NCI-H526 (cell line): ENCODE results near the gene HIF1A.
A peak's percentile ranks its signal among the peaks of the same experiment; 100 is the strongest.
"Not testable (repeated sequence)": the region's sequence is repeated elsewhere in the genome, so short reads cannot be mapped to it uniquely, and the experiment has no call there.

Source experiments
- DNase-seq, 2 experiments: peaks; one replicate each; lab custom pipeline; 2025; lab: John Stamatoyannopoulos, UW

Gene HIF1A

GRCh38 chr14:61673305-61673704, 22.0 kb upstream of the HIF1A start:
- DNase-seq = no peak

DNA sequence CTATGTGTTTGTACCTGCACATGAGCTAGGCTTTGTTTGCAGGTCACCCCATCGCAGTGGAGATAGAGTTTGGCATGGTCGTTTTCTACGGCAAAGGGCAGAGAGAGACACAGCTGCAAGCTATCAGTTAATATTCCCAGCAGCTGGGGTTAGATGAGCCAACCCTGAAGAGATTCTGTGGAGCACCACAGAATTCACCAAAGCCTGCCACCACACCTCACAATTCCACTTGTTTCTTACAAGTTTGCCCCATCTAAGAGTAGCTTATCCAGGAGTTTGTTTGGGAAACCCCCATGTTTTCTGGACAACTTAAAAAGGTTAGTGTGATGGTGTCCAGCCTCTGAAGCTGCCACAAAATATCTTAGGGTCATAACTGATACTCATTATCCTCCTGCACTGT, 20.0 kb upstream of the HIF1A start:
- DNase-seq = no peak

DNA sequence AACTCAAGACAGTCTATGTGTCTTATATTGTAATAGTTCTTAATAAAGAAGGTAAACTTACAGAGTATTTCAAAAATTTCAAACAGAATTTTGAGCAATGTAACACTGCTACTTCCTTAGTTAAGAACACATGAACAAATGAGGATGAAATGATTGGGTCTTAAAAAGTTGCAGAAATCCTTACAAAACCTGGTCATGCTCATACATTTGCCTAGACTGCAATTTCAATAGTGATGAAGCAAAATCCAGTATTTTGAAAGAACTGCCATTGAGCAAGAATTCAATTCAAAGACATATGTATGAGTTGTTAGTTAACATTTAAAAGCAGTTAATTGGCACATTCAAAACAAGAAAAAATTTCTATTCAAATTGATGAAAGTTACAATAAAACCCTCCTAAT, 17.8 kb upstream of the HIF1A start:
- no peak for DNase-seq

GRCh38 chr14:61678975-61679374, 16.3 kb upstream of the HIF1A start:
- no peak for DNase-seq

DNA sequence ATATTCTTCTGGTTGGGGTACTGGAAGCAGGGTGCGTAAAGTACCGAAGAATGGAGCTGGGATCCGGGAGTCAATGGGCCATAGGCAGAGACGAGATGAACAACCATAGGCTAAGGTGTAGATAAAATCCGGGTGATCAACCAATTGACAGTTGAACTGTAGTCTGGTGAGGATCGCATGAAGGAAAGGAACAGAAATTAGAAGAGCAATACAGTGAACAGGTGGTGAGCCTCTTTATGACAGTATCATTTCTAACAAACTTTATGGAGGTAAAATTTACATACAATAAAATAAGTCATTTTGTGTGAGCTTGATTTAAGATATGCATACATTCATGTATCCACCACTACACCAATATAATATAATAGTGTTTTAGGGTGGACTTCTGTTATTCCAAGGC, 13.9 kb upstream of the HIF1A start:
- DNase-seq = no peak

GRCh38 chr14:61683108-61683507, 12.2 kb upstream of the HIF1A start:
- DNase-seq = no peak

DNA sequence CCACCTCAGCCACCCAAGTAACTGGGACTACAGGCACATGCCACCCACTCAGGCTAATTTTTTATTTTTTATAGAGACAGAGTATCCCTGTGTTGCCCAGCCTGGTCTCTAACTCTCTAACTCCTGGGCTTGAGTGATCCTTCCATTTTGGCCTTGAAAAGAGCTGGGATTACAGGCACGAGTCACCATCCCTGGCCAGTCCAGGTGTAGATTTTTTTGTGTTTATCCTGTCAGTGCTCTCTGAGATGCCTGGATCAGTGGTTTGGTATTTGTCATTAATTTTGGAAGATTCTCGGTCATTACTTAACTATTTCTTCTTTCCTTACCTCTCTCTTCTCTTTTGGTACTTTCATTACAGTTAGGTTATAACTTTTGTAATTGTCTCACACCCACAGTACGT, 5.3 kb upstream of the HIF1A start:
- no peak for DNase-seq

- DNase-seq = no peak
Observed at GRCh38 chr14:61690982-61691381, 4.3 kb upstream of the HIF1A start.

- DNase-seq = no peak
Observed at GRCh38 chr14:61691495-61691894, 3.8 kb upstream of the HIF1A start.

- no peak for DNase-seq
Observed at GRCh38 chr14:61694039-61694438, 1.3 kb upstream of the HIF1A start.

- DNase-seq = peak; percentile 15 to 80
Observed at GRCh38 chr14:61695695-61696527, 598 bp downstream of the HIF1A start.

DNA sequence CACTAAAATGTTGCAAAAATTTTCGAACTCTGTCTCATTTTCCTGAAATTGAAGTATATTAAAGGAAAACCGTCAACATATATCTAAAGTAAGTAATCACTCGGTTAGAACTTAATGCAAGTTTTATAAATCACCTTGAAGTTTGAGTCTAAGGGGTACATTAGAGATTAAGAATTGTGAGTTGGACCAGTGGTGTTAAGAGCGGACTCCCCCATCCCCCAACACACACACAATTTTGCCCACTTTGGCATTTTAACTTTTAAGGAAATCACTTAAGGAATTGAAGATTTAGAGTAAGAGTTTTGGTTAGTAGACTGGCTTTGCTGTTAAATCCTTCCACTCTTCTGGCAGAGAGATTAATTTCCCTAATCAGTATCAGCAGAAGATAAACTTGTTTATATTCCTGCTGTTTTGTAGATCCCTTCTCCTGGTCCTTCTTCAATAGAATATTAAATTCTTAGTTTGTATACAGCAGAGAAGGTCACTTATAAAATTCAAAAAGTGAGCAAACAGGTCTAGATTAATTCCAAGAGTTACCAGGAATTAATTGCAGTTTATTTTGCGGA, 1.5 kb downstream of the HIF1A start:
- DNase-seq = no peak

DNA sequence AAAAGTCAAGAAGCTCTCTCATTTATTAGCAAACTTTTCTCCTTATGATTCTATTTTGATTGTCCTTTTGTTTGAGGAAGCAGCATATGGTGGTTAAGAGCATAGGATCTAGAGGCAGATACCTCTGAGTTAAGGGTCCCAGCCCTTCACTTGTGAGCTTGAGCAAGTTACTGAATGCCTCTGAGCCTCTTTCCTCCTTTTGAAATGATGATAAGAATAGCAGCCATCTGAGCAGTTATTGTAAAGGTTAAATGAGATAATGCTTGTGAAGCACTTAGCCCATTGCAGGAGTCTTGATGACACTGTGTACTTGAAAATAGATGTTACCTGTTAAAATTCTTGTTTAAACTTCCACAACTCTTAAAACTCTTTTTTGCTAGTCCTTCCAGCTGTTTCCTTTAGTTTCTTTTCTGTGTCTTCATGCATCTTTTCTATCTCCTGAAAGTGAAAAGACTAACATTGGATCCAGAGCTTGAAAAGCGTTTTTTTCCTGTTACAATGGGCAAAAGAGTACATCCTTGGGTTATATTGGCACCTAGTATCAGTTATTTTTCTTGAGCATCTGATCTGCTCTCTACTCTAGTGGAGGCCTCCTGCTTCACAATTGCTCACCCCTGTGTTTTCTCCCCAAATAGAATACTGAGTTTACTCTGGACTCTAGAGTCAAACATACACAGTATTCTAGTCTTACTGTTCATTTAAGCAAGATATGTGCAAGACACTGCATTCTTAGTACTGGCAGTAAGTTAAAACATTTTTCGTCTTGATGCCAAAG, 3.1 kb downstream of the HIF1A start:
- no peak for DNase-seq

GRCh38 chr14:61699027-61699426, 3.7 kb downstream of the HIF1A start:
- no peak for DNase-seq

DNA sequence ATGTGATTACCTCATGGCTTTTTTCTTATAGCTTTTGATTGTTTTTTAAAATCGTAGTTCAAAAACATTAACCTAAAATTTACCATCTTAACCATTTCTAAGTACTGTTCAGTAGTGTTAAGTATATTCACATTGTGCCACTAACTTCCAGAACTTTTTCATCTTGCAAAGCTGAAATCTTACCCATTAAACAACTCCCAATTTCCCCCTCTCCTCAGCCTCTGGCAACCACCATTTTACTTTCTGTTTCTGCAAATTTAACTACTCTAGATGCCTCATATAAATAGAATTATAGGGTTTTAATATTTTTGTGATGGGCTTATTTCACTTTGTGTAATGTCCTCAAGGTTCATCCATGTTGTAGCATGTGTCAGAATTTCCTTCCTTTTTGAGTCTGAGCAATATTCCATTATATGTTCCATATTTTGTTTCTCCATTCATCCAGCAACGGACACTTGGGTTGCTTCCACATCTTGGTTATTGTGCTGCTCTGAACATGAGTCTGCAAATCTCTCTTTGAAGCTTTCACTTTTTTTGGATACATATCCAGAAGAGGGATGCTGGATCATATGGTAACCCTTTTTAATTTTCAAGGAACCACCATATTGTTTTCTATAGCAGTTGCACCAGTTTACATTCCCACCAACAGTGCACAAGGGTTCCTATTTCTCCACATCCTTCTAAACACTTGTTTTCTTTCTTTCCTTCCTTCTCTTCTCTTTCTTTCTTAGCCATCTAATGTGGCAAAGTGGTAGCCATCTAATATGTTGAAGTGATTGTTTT, 5.0 kb downstream of the HIF1A start:
- no peak for DNase-seq

GRCh38 chr14:61701946-61702345, 6.6 kb downstream of the HIF1A start:
- no peak for DNase-seq

DNA sequence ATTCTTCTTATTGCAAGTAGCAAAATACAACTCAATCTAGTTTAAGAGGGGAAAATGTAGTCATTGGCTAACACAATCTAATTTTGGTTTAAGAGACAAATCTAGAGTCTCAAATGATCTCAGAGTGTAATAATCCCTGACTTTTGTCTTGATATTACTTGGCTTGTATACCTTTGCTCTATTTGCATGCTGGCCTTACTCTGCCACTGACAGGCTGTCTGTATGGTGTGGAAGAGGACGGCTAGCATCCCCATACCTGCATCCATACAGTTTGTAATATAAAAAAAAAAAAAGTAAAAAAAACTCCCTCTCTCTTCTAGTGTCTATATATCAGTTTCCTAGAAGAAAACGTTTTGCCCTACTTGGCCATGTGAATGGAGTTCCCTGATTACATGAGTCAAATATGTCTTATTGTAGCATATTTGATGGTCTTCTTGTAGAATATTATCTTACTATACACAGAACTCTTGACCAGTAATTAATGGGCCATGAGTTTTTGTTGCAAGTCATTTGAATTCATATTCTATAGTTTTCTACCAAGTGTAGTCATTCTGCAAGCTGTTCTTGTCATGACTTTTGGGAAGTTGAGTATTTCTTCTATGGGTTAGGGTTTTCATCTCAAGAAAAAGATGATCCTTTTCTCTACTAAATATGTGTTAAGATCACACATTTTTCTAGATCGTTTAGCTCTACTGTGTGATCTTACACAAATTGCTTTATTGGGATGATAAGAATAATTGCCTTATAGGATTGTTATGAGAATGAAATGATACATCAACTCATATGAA, 8.2 kb downstream of the HIF1A start:
- DNase-seq = no peak

DNA sequence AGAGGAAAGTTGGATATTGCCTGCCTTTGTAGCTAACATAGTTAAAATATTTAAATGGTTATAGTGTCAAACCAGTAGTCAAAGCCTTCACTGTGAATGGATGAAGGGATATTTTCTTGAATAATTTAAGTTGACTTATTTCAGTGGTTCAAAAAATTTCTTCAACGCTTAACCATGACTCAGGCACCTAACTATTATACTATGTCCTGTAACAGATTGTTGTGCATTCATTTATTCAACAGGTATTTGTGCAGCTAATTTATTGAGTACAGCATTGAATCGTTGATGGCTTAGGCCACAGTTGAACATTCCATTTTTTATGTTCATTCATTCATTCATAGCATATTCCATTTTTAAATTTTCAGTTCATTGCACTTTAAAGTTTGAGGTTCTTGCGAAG, 9.2 kb downstream of the HIF1A start:
- no peak for DNase-seq

DNA sequence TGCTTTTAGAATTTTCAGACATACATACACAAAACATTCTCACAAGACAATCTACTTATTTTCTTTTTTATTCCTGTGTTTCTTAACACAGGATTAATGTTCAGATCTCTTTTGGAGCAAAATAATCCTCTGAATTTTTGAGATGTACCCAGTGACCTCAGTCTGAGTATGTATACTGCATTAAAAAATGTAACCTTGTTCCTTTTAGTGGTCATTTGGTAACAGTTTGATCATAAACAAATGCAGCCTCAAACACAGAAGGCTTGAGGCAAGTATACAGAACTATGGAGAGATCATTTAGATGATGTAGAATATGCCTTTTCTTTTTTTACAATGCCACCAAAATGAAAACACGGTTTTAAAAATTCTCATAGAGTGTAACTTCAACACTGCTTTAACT, 9.7 kb downstream of the HIF1A start:
- no peak for DNase-seq

DNA sequence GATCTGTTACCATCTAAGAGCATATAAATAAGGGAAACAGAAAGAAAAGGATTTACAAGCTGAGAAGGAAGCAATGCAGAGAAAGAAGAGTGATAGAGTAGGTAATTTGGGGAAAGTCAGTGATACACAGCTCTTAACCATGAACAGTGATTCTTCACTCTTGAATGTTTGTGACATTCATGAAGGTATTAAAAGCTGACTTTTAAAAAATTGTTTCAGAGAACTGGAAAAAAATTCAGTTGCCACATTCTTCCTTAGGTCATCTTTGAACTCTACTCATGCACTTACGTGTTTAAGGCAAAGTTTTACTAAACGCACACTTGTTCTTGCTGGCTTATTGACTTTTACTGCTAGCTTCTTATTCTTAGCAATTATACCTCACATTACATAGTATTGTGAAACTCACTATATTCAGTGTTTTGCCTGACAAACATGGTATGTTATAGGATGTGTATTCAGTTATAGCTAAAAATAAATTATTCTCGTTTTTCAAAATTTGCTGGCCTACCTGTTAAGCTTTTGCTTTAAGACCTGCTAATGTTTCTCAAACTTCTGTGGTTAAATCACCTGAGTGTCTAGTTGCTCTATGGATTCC, 10.9 kb downstream of the HIF1A start:
- DNase-seq = no peak

- not testable (repeated sequence) for DNase-seq
Observed at GRCh38 chr14:61707774-61708173, 12.5 kb downstream of the HIF1A start.
